K562 (cell line): ENCODE results near the gene IRAG1. TPM values are rescaled to one million over a fixed set of nuclear protein-coding genes. Genes with fewer than 3 reads are reported as not detected.

ENCODE experiments used
- BRD9 ChIP-seq: fragments of 450-650 bp; IDR thresholded peaks from 2 replicates; pipeline ENCODE4 v1.6.1; 2018; ENCODE audit warnings: low read depth; ENCODE audit not compliant: partially characterized antibody
- CHD4 ChIP-seq: fragments of 200-600 bp; sonication (generic); IDR thresholded peaks from 3 replicates; pipeline ENCODE4 v1.6.1; 2012; ENCODE audit warnings: low read depth, mild to moderate bottlenecking, mixed read lengths, low read length, inconsistent platforms; ENCODE audit not compliant: insufficient read depth, insufficient replicate concordance, poor library complexity, severe bottlenecking
- FOXK2 ChIP-seq, 2 experiments: fragments of 450-650 bp; IDR thresholded peaks in 1 of 2; conservative IDR thresholded peaks in 1 of 2; 2 replicates each; pipeline ENCODE4 v1.6.1; 2016; ENCODE audit warnings: low read depth in 2 of 2, mild to moderate bottlenecking in 1 of 2
- GATA2 ChIP-seq: sonication (generic); formaldehyde crosslinking; IDR thresholded peaks from 2 replicates; pipeline ENCODE4 v1.4.0; 2020; ENCODE audit warnings: mild to moderate bottlenecking, missing genetic modification reagents
- HCFC1 ChIP-seq: IDR thresholded peaks from 2 replicates; pipeline ENCODE4 v1.6.1; 2012; ENCODE audit warnings: low read depth, low read length, improper control_type of control experiment
- HMG20A ChIP-seq: fragments of 450-650 bp; formaldehyde crosslinking; conservative IDR thresholded peaks from 2 replicates; pipeline ENCODE4 v1.4.0; 2020; ENCODE audit warnings: mild to moderate bottlenecking, mixed read lengths
- ID3 ChIP-seq, 2 experiments: fragments of 250-450 bp in 1 of 2; fragments of 450-650 bp in 1 of 2; sonication (Bioruptor Pico) in 1 of 2; IDR thresholded peaks; 2 replicates each; pipeline versions ENCODE4 v1.6.1 to v1.8.0; 2016 to 2021; ENCODE audit warnings: mild to moderate bottlenecking in 2 of 2, moderate library complexity in 2 of 2, missing compliant biosample characterization in 1 of 2, missing genetic modification characterization in 1 of 2
- NFE2L1 ChIP-seq: fragments of 450-650 bp; IDR thresholded peaks from 2 replicates; pipeline ENCODE4 v1.6.1; 2016; ENCODE audit warnings: missing genetic modification characterization, low read depth, mild to moderate bottlenecking, missing compliant biosample characterization, moderate library complexity, borderline replicate concordance
- POLR2AphosphoS5 ChIP-seq: IDR thresholded peaks from 2 replicates; pipeline ENCODE4 v1.6.1; 2011; ENCODE audit warnings: mild to moderate bottlenecking, low read depth, low read length, moderate library complexity; ENCODE audit not compliant: control insufficient read depth, insufficient read depth
- USF1 ChIP-seq: sonication (generic); formaldehyde crosslinking; IDR thresholded peaks from 2 replicates; pipeline ENCODE4 v1.9.0; 2022; ENCODE audit warnings: mild to moderate bottlenecking, missing genetic modification reagents
- XRCC4 ChIP-seq: IDR thresholded peaks from one replicate; pipeline ENCODE4 v1.6.1; 2011; ENCODE audit not compliant: insufficient read depth, insufficient read length; ENCODE audit errors: extremely low read depth
- ZNF134 ChIP-seq: fragments of 250-450 bp; sonication (Bioruptor Pico); conservative IDR thresholded peaks from 2 replicates; pipeline ENCODE4 v1.4.0; 2020
- ZNF224 ChIP-seq: sonication (generic); formaldehyde crosslinking; IDR thresholded peaks from 2 replicates; pipeline ENCODE4 v1.8.0; 2022; ENCODE audit warnings: mild to moderate bottlenecking, missing genetic modification reagents
- ZNF41 ChIP-seq: fragments of 250-450 bp; sonication (Bioruptor Pico); conservative IDR thresholded peaks from 2 replicates; pipeline ENCODE4 v1.4.0; 2020; ENCODE audit warnings: mild to moderate bottlenecking
- ZNF780A ChIP-seq: fragments of 250-450 bp; sonication (Bioruptor Pico); IDR thresholded peaks from 2 replicates; pipeline ENCODE4 v1.5.0; 2021; ENCODE audit warnings: mild to moderate bottlenecking
- polyA plus RNA-seq, 8 experiments: library from polyadenylated mRNA; depleted of rRNA in 4 of 8; stranded (reverse) in 5 of 8; unstranded in 3 of 8; fragments of >200 nt; fragmentation: Nextera tagmentation in 2 of 8; fragmentation: Illumina TruSeq in 1 of 8; extraction: Ambion mirVana in 2 of 8; extraction: Trizol in 1 of 8; gene quantifications; 2 replicates each; pipeline versions ENCODE4 v1.2.1 to v1.2.3, GENCODE V29; 2011 to 2014; ENCODE audit warnings: inconsistent platforms in 1 of 8, missing spikeins in 1 of 8
- total RNA-seq, 7 experiments: library from RNA; depleted of rRNA in 6 of 7; stranded (reverse); fragments of >200 nt in 6 of 7; fragmentation: Illumina TruSeq in 2 of 7; extraction: Trizol in 2 of 7; gene quantifications; 2 replicates each; pipeline versions ENCODE4 v1.2.1 to v1.2.3, GENCODE V29; 2011 to 2021; ENCODE audit warnings: low replicate concordance in 1 of 7
- TF ChIP-seq, protein P1 (sequence below): sonication (generic); formaldehyde crosslinking; IDR thresholded peaks from 2 replicates; pipeline ENCODE4 v1.9.0; 2022; ENCODE audit warnings: mild to moderate bottlenecking, missing genetic modification reagents
- TF ChIP-seq, protein P2 (sequence below): fragments of 250-450 bp; sonication (Bioruptor Pico); IDR thresholded peaks from 2 replicates; pipeline ENCODE4 v1.5.0; 2020; ENCODE audit warnings: mild to moderate bottlenecking, borderline replicate concordance
- TF ChIP-seq, protein P3 (sequence below): sonication (generic); formaldehyde crosslinking; IDR thresholded peaks from 2 replicates; pipeline ENCODE4 v1.8.1; 2023; ENCODE audit warnings: mild to moderate bottlenecking, missing genetic modification reagents, moderate library complexity

The IRAG1 gene
- total and polyA plus RNA-seq, 9 of the 15 experiments (the other 6 are each of a cell fraction or from before 2014, with no cell fraction given): 0.01 to 0.22 (median 0.09) TPM; not detected in 1

DNA sequence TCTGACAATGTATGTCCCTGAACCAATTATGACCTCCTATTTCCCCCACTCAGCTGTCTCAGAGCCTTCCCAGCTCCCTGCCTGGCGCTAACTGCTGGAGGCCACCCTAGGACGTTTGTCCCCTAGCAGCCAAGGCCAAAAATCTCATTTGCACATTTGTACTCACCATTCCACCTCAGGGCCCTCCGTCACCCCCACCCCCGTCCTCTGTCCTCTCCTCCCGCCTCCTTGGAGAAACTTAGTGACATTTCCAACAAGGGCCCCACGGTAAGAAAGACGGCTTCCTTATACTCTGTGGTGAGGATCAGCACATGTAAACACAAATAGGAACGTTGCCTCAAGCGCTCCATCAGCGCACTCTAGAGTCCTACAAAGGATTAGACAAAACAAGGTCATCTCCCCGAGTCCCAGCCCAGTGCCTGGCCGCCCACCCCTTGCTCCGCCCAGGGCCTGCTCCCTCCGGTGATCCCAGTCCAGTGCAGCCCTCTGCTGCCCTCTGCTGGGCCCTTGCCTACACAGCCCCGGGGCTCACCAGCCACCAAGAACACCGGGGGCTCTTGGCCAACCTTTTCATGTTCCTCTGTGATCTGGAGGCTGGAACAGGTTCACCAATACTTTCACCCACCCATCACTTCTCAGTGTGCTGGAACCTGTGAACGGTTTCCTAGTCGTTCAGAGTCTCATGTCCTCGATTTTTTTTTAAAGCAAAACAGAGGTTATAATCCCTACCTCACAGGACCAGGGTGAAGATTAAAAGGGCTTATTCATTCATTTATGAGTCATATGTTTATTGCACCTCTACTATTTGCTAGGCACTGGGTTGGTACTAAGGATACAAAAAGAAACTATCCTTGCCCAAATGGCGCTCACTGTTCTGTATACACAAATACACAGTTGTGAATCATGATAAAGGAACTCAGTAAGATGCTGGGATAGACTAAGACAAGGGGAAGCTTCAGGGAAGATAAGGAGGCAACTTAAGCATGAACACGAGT is 42.2 kb upstream of the IRAG1 start (continued):
- TF ChIP-seq ZNF134 (CRISPR knock-in tag) (no peak), ID3 (CRISPR knock-in tag; IDR thresholded peaks at IDR 0.05) (no peak), ID3 (tag; IDR thresholded peaks at IDR 0.05) (0 out of 2 replicates have a peak, but pooled peaks have one; percentile 14), XRCC4 (no peak), BRD9 (peak; percentile 87), FOXK2 (conservative IDR thresholded peaks at IDR 0.05 in 1 of 2, IDR thresholded peaks at IDR 0.05 in 1 of 2; ENCODE audit: low read depth in 2 of 2) (peak; percentile 96 to 98), GATA2 (no peak), POLR2AphosphoS5 (no peak), ZNF224 (CRISPR knock-in tag) (no peak), ZNF41 (CRISPR knock-in tag) (no peak), NFE2L1 (tag) (no peak), CHD4 (no peak), HCFC1 (no peak), ZNF780A (CRISPR knock-in tag) (no peak), HMG20A (no peak), USF1 (CRISPR knock-in tag) (no peak)
- TF ChIP-seq, protein P1, sequence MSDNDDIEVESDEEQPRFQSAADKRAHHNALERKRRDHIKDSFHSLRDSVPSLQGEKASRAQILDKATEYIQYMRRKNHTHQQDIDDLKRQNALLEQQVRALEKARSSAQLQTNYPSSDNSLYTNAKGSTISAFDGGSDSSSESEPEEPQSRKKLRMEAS (CRISPR knock-in tag): peak; percentile 61
- TF ChIP-seq, protein P2, sequence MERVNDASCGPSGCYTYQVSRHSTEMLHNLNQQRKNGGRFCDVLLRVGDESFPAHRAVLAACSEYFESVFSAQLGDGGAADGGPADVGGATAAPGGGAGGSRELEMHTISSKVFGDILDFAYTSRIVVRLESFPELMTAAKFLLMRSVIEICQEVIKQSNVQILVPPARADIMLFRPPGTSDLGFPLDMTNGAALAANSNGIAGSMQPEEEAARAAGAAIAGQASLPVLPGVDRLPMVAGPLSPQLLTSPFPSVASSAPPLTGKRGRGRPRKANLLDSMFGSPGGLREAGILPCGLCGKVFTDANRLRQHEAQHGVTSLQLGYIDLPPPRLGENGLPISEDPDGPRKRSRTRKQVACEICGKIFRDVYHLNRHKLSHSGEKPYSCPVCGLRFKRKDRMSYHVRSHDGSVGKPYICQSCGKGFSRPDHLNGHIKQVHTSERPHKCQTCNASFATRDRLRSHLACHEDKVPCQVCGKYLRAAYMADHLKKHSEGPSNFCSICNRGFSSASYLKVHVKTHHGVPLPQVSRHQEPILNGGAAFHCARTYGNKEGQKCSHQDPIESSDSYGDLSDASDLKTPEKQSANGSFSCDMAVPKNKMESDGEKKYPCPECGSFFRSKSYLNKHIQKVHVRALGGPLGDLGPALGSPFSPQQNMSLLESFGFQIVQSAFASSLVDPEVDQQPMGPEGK: no peak
- TF ChIP-seq, protein P3, sequence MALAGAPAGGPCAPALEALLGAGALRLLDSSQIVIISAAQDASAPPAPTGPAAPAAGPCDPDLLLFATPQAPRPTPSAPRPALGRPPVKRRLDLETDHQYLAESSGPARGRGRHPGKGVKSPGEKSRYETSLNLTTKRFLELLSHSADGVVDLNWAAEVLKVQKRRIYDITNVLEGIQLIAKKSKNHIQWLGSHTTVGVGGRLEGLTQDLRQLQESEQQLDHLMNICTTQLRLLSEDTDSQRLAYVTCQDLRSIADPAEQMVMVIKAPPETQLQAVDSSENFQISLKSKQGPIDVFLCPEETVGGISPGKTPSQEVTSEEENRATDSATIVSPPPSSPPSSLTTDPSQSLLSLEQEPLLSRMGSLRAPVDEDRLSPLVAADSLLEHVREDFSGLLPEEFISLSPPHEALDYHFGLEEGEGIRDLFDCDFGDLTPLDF (CRISPR knock-in tag): 0 out of 2 replicates have a peak, but pooled peaks have one; percentile 55
